Loucy (cell line): Measurements from ENCODE around the gene DAGLA.

Source experiments
- H2AFZ ChIP-seq: fragments of 200-600 bp; sonication (generic); 2 replicates; pipeline ENCODE4 v1.6.0; 2016; ENCODE audit warnings: antibody characterized with exemption, mild to moderate bottlenecking, low read length, moderate library complexity
- H3F3A ChIP-seq: fragments of 200-600 bp; 2 replicates; pipeline ENCODE4 v1.6.0; 2016; ENCODE audit warnings: antibody characterized with exemption, low read depth, mild to moderate bottlenecking
- H3K27me3 ChIP-seq: fragments of 200-600 bp; sonication (generic); 2 replicates; pipeline ENCODE4 v1.6.1; 2014; ENCODE audit warnings: low read length, mild to moderate bottlenecking; ENCODE audit not compliant: insufficient read depth, poor library complexity, severe bottlenecking
- H3K36me3 ChIP-seq: fragments of 200-600 bp; sonication (generic); 2 replicates; pipeline ENCODE4 v1.6.1; 2016; ENCODE audit warnings: low read length; ENCODE audit not compliant: insufficient read depth
- H3K4me1 ChIP-seq: fragments of 200-600 bp; sonication (generic); 2 replicates; pipeline ENCODE4 v1.5.1; 2014; ENCODE audit warnings: low read length, mild to moderate bottlenecking; ENCODE audit not compliant: insufficient read depth, poor library complexity, severe bottlenecking
- H3K4me2 ChIP-seq: fragments of 200-600 bp; sonication (generic); 2 replicates; pipeline ENCODE4 v1.6.0; 2014; ENCODE audit warnings: antibody characterized with exemption, low read length, low read depth, mild to moderate bottlenecking; ENCODE audit not compliant: poor library complexity, severe bottlenecking
- H3K4me3 ChIP-seq: fragments of 200-600 bp; sonication (generic); 2 replicates; pipeline ENCODE4 v1.5.1; 2014; ENCODE audit warnings: low read length, mild to moderate bottlenecking, mixed read lengths; ENCODE audit not compliant: poor library complexity, severe bottlenecking
- H3K79me2 ChIP-seq: fragments of 200-600 bp; sonication (generic); 2 replicates; pipeline ENCODE4 v1.6.1; 2014; ENCODE audit warnings: low read length; ENCODE audit not compliant: insufficient read depth
- H3K9ac ChIP-seq: fragments of 200-600 bp; sonication (generic); 2 replicates; pipeline ENCODE4 v1.6.0; 2014; ENCODE audit warnings: mild to moderate bottlenecking, low read depth, low read length, moderate library complexity; ENCODE audit not compliant: poor library complexity, severe bottlenecking
- H3K9me2 ChIP-seq: fragments of 200-600 bp; sonication (generic); replicated peaks from 2 replicates; pipeline ENCODE4 v1.6.1; 2016; ENCODE audit warnings: low read depth, low read length, mixed read lengths
- H3K9me3 ChIP-seq: fragments of 200-600 bp; sonication (generic); 2 replicates; pipeline ENCODE4 v1.6.1; 2014; ENCODE audit warnings: mild to moderate bottlenecking, antibody characterized with exemption, low read length, low read depth; ENCODE audit not compliant: insufficient read depth
- H4K20me1 ChIP-seq: fragments of 200-600 bp; sonication (generic); 2 replicates; pipeline ENCODE4 v1.6.0; 2014; ENCODE audit warnings: antibody characterized with exemption, low read length, mild to moderate bottlenecking; ENCODE audit not compliant: insufficient read depth, poor library complexity, severe bottlenecking
- CTCF ChIP-seq: fragments of 200-600 bp; sonication (generic); conservative IDR thresholded peaks from 2 replicates; pipeline ENCODE4 v1.5.1; 2014; ENCODE audit warnings: mild to moderate bottlenecking, antibody characterized with exemption, low read length
- EZH2phosphoT487 ChIP-seq: fragments of 200-600 bp; IDR thresholded peaks from 2 replicates; pipeline ENCODE4 v1.6.1; 2018; ENCODE audit warnings: antibody characterized with exemption, mild to moderate bottlenecking, moderate library complexity, borderline replicate concordance

The DAGLA gene

DNA sequence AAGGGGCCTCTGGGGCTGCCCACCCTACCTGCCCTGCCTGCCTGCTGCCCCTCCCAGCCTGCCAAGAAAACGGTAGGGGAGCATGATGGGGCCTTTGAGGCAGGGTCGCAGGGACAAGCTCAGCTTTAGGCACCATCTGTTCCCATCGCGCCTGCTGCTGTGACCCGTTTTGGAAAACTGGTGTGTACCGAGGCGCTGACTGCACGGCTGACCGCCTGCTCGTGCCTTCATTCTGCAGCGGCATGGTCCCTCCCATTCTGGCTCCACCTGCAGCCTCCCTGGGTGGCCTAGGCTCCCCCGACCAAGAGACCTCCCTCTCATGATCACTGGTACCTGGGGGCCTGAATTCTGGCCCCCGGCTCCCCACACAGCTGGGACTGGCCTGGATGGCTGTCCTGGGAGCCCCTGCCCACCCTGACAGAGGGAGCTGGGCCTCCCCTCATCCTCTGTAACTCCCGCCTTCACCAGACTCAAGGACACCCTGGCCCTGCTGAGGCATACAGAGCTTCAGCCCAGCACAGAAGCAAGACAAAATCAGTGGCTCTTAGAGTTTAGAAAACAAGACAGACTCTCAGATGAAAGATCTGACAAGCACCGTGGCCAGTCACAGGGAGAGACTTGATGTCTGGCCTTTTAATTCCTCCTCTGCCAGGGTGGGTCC lies 65.7 kb downstream of the DAGLA start:
- no peak overlapping the region for H3K4me2 ChIP-seq
- TF ChIP-seq EZH2phosphoT487, result no peak
- no peak for TF ChIP-seq CTCF
- H2AFZ ChIP-seq, result no peak overlapping the region
- H3K27me3 ChIP-seq, result no peaks in the 10 kb centered on the region
- no peaks in the 10 kb centered on the region for H3K9me3 ChIP-seq
- H3K36me3 ChIP-seq, result no peaks in the 10 kb centered on the region
- no peaks in the 10 kb centered on the region for H3F3A ChIP-seq
- no peaks in the 10 kb centered on the region for H4K20me1 ChIP-seq
- H3K9ac ChIP-seq, result no peak overlapping the region
- no peak overlapping the region for H3K4me3 ChIP-seq
- no peaks in the 10 kb centered on the region for H3K9me2 ChIP-seq
- H3K4me1 ChIP-seq, result no peaks in the 10 kb centered on the region
- no peaks in the 10 kb centered on the region for H3K79me2 ChIP-seq

DNA sequence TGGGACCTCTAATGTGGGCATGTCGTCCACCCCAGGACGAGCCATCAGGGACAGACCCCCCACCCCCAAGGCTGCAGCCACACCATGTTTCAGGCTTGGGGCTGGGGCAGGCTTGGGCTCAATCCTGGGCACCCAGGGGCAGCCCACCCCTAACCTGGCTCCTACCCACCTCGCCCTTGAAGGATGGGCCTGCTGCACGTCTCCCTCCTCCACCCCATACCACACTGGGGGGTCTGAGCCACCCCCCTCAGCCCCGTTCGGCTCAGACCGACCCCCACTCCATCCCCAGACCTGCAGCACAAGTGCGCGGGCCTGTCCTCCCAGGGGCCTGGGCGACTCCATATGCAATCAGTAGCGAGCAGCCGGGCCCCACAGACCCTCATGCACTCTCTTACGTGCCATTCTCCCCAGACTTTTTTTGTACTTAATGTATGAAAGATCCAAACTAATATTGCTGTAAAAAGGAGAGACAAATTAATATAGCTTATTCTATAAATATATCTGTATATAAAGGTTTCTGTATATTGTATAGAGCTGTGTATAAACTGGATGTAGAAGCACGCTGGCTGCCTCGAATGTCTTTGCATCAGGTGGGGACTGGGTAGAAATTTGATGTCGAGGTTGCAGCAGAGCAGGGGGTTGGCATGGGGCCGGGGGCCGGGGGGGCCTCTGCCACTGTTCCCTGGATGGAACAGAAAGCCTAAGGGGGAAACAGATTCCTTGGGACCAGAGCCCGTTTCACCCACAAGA lies 66.4 kb downstream of the DAGLA start:
- Histone ChIP-seq H3K4me1 (no peaks in the 10 kb centered on the region), H3K36me3 (no peaks in the 10 kb centered on the region), H3F3A (no peaks in the 10 kb centered on the region), H3K4me3 (no peak overlapping the region), H3K9ac (no peak overlapping the region), H3K9me2 (no peaks in the 10 kb centered on the region), H3K4me2 (no peak overlapping the region), H3K27me3 (no peaks in the 10 kb centered on the region), H3K9me3 (no peaks in the 10 kb centered on the region), H3K79me2 (no peaks in the 10 kb centered on the region), H4K20me1 (no peaks in the 10 kb centered on the region), H2AFZ (no peak overlapping the region)
- TF ChIP-seq EZH2phosphoT487 (no peak), CTCF (no peak)

DNA sequence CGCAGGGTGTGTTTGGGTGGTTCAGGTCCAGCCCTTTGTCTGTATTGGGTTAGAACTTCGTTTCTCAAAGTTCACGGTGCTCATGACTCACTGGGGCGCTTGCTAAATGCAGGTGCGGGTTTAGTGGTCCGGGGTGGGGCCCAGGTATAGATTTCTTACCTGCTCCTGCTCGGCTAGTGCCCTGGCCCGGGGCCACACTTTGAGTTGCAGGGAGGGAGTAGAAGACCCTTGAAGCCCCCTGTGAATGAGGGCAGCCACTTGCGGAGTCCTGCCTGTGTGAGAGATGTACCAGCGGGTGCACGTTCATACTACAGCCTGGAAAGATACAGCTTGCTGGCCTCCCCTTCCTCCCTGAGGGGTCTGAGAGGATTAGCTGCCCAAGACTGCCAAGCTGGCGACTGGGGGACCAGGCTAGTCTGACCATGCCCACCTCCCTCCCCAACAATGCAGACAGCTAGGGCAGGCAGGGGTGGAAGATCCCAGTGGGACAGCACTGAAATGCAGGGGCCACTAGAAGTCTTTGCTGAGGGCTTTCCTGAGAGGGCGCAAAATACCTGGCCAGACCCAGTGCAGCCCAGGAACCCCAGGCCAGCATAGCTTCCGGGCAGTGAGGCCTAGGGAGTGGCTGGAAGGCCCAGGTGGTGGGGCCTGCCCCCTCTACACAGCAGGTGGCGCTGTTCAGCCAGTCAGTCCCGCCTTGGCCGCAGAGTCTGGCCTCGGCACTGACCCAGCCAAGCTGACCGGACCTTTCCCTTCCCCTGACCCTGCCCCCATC lies 67.2 kb downstream of the DAGLA start:
- Histone ChIP-seq H3K4me1 (no peaks in the 10 kb centered on the region), H3F3A (no peaks in the 10 kb centered on the region), H3K4me3 (no peak overlapping the region), H3K36me3 (no peaks in the 10 kb centered on the region), H3K9me3 (no peaks in the 10 kb centered on the region), H3K9ac (no peak overlapping the region), H3K27me3 (no peaks in the 10 kb centered on the region), H3K4me2 (no peak overlapping the region), H2AFZ (no peak overlapping the region; the same call in 1 of the 2 replicates), H3K9me2 (no peaks in the 10 kb centered on the region), H3K79me2 (no peaks in the 10 kb centered on the region), H4K20me1 (no peaks in the 10 kb centered on the region)
- TF ChIP-seq CTCF (peak; percentile 90), EZH2phosphoT487 (no peak)
